CD4-positive, alpha-beta T cell (primary cell): ENCODE results near the gene WWOX. TPM values are rescaled to one million over a fixed set of nuclear protein-coding genes. Genes with fewer than 3 reads are reported as not detected.
"Not testable (repeated sequence)": the region's sequence is repeated elsewhere in the genome, so short reads cannot be mapped to it uniquely, and the experiment has no call there.

Experiments
- ATAC-seq: fragments of 200-7000 bp; cut with Tn5 transposase; one replicate; pipeline ENCODE4 v1.10.0; 2022; ENCODE audit warnings: mild to moderate bottlenecking; ENCODE audit not compliant: poor library complexity
- CTCF ChIA-PET: fragments of 350-600 bp; sonication (Branson Sonifier 250); formaldehyde crosslinking; loops from one replicate; lab custom pipeline; 2021; ENCODE audit warnings: antibody characterized with exemption, inconsistent platforms; lab: Charles Lee
- POLR2A ChIA-PET: fragments of 350-600 bp; sonication (Branson Sonifier 250); formaldehyde crosslinking; loops from one replicate; lab custom pipeline; 2021; ENCODE audit warnings: antibody characterized with exemption, inconsistent platforms; lab: Charles Lee
- DNase-seq, 14 experiments: peaks; one replicate each; pipeline ENCODE4 v3.0.0-alpha.2; 2013 to 2020; ENCODE audit warnings: mixed read lengths in 2 of 14
- H3K27ac ChIP-seq, 2 donors: one replicate each; pipeline versions ENCODE4 v1.5.1 to v1.7.0; 2013; ENCODE audit warnings: low read length in 2 of 2, low read depth in 1 of 2, mild to moderate bottlenecking in 1 of 2
- H3K27me3 ChIP-seq, 2 experiments: 1 replicate in 1 of 2; 2 replicates in 1 of 2; pipeline versions ENCODE4 v1.6.1 to v1.7.0; 2013; ENCODE audit warnings: low read length in 2 of 2, control low read depth in 1 of 2, mild to moderate bottlenecking in 1 of 2, moderate library complexity in 1 of 2; ENCODE audit not compliant: insufficient read depth in 2 of 2, control insufficient read depth in 1 of 2
- H3K36me3 ChIP-seq: one replicate; pipeline ENCODE4 v1.6.1; 2013; ENCODE audit warnings: low read length, control low read depth; ENCODE audit not compliant: insufficient read depth
- H3K4me1 ChIP-seq: one replicate; pipeline ENCODE4 v1.6.1; 2013; ENCODE audit warnings: low read length, control low read depth; ENCODE audit not compliant: insufficient read depth
- H3K4me3 ChIP-seq: one replicate; pipeline ENCODE4 v1.5.1; 2013; ENCODE audit warnings: mild to moderate bottlenecking, low read length, moderate library complexity
- H3K9me3 ChIP-seq, 2 experiments: 1 replicate in 1 of 2; 2 replicates in 1 of 2; pipeline versions ENCODE4 v1.6.1 to v1.7.0; 2013; ENCODE audit warnings: low read length in 2 of 2, mild to moderate bottlenecking in 2 of 2, control low read depth in 1 of 2, moderate library complexity in 1 of 2; ENCODE audit not compliant: control insufficient read depth in 1 of 2, insufficient read depth in 1 of 2
- H3K27ac Mint-ChIP-seq: one replicate; pipeline ENCODE4 v1.8.0; 2020; ENCODE audit warnings: mixed read lengths
- H3K27me3 Mint-ChIP-seq: one replicate; pipeline ENCODE4 v1.8.0; 2021; ENCODE audit warnings: mixed read lengths
- H3K36me3 Mint-ChIP-seq: one replicate; pipeline ENCODE4 v1.8.0; 2021; ENCODE audit warnings: low read depth, mixed read lengths
- H3K4me1 Mint-ChIP-seq: one replicate; pipeline ENCODE4 v1.8.0; 2021; ENCODE audit warnings: low read depth, mixed read lengths
- H3K4me3 Mint-ChIP-seq: one replicate; pipeline ENCODE4 v1.8.0; 2020; ENCODE audit warnings: mild to moderate bottlenecking, mixed read lengths
- H3K9me3 Mint-ChIP-seq: one replicate; pipeline ENCODE4 v1.8.0; 2020; ENCODE audit warnings: mixed read lengths
- CTCF ChIP-seq: fragments of 200-600 bp; IDR thresholded peaks from one replicate; pipeline ENCODE4 v1.8.0; 2022; ENCODE audit warnings: antibody characterized with exemption, mild to moderate bottlenecking
- intact Hi-C, 2 experiments: fragments of 100-400 bp; cut with DNase I in 1 of 2; cut with micrococcal nuclease in 1 of 2; formaldehyde crosslinking; loops; one replicate each; pipeline versions ENCODE4 v1.15.1 to v1.9.0; 2023 to 2025; cut with DNase I, micrococcal nuclease
- total RNA-seq, 174 experiments: library from RNA in 2 of 174; stranded (reverse) in 2 of 174; gene quantifications; one replicate each; pipeline ENCODE4 v1.2.3 and lab custom pipeline; 2021 to 2026

WWOX gene
- total RNA-seq, 2 experiments from 2014 or later = 19.3 to 21.7 TPM

DNA sequence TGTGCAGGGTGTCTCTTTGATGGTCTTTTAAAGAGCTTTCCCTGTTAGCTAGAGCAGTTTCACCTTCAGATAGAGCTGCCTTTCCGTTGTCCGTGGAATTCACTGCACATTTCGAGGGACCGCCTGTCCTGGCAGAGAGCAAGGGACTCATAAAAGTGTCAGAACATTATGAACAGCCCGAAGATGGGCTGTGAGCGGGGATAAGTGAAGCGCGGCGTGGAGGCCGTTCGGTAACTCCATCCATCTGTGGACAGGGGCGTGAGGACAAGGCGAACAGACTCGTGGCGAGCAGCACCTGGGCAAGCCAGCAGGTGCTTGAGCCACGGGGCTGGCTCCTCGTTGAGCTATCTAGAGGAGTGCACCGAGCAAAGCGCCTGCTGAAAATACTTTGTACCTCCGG, 1129.9 kb downstream of the WWOX start:
- no peak for TF ChIP-seq CTCF
- no peaks in the 10 kb centered on the region for H3K27me3 Mint-ChIP-seq

DNA sequence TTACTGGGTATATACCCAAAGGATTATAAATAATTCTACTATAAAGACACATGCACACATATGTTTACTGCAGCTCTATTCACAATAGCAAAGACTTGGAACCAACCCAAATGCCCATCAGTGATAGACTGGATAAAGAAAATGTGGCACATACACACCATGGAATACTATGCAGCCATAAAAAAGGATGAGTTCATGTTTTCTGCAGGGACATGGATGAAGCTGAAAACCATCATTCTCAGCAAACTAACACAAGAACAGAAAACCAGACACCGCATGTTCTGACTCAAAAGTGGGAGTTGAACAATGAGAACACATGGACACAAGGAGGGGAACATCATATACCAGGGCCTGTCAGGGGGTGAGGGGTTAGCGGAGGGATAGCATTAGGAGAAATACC, 1146.2 kb downstream of the WWOX start:
- H3K4me1 ChIP-seq, H3K36me3 Mint-ChIP-seq, H3K27me3 ChIP-seq, H3K9me3 Mint-ChIP-seq, intact Hi-C loops, DNase-seq, H3K4me1 Mint-ChIP-seq, H3K27me3 Mint-ChIP-seq, ATAC-seq, H3K4me3 Mint-ChIP-seq, POLR2A ChIA-PET, H3K36me3 ChIP-seq, H3K9me3 ChIP-seq, H3K27ac ChIP-seq, H3K27ac Mint-ChIP-seq, H3K4me3 ChIP-seq, CTCF ChIA-PET: not testable (repeated sequence)

More for the DNA sequence above, 1129.9 kb downstream of the WWOX start:
- H3K27ac ChIP-seq = no peak overlapping the region
- Mint-ChIP-seq H3K9me3 (no peaks in the 10 kb centered on the region), H3K4me1 (no peaks in the 10 kb centered on the region), H3K27ac (no peak overlapping the region), H3K36me3 (no peaks in the 10 kb centered on the region), H3K4me3 (no peak overlapping the region)
- ATAC-seq (no peak), DNase-seq (no peak)
- no peaks in the 10 kb centered on the region for H3K4me1 ChIP-seq
- intact Hi-C loops = no loop called here
- no peaks in the 10 kb centered on the region for H3K27me3 ChIP-seq
- ChIA-PET POLR2A (no interaction called here), CTCF (no interaction called here)
- no peak overlapping the region for H3K4me3 ChIP-seq
- no peaks in the 10 kb centered on the region for H3K9me3 ChIP-seq
- H3K36me3 ChIP-seq = no peaks in the 10 kb centered on the region

GRCh38 chr16:79247386-79247785, 1147.9 kb downstream of the WWOX start:
- ChIA-PET POLR2A (no interaction called here), CTCF (no interaction called here)
- H3K9me3 ChIP-seq = no peaks in the 10 kb centered on the region
- no peaks in the 10 kb centered on the region for H3K27me3 ChIP-seq
- no peaks in the 10 kb centered on the region for H3K36me3 ChIP-seq
- H3K4me3 ChIP-seq = no peak overlapping the region
- H3K4me1 ChIP-seq = no peaks in the 10 kb centered on the region
- Mint-ChIP-seq H3K36me3 (no peaks in the 10 kb centered on the region), H3K4me3 (no peak overlapping the region), H3K27me3 (no peaks in the 10 kb centered on the region), H3K27ac (no peak overlapping the region), H3K4me1 (no peaks in the 10 kb centered on the region), H3K9me3 (no peaks in the 10 kb centered on the region)
- H3K27ac ChIP-seq = no peak overlapping the region
- intact Hi-C loops = no loop called here
- no peak for DNase-seq
- no peak for TF ChIP-seq CTCF
- ATAC-seq = no peak

DNA sequence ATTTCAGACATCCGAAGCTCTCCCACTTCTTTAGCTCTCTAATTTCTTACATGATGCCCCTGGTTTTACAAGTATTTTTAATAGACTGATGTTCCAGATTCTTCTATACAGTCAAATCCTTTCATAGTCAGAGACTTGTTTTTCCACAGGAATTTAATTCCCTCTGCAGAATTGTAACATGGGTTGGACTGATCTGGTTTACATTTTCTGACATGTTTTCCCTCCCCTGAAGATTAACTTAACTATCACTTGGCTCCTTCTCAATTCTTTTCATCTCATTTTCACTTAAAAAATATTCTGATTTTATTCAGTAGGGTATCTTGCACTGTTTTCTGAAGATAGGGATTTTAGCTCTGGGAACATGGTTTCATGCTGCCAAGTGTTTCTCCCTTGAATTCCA, 1148.9 kb downstream of the WWOX start:
- no peaks in the 10 kb centered on the region for H3K36me3 ChIP-seq
- H3K27ac ChIP-seq = no peak overlapping the region
- no peaks in the 10 kb centered on the region for H3K27me3 Mint-ChIP-seq
- DNase-seq (no peak), ATAC-seq (no peak)
- CTCF ChIA-PET = no interaction called here
- no peaks in the 10 kb centered on the region for H3K27me3 ChIP-seq
- no peaks in the 10 kb centered on the region for H3K9me3 ChIP-seq
- intact Hi-C loops = no loop called here
- H3K36me3 Mint-ChIP-seq = no peaks in the 10 kb centered on the region
- POLR2A ChIA-PET = no interaction called here
- H3K4me3 Mint-ChIP-seq = no peak overlapping the region
- no peak overlapping the region for H3K27ac Mint-ChIP-seq
- H3K9me3 Mint-ChIP-seq = no peaks in the 10 kb centered on the region
- no peak for TF ChIP-seq CTCF
- H3K4me1 Mint-ChIP-seq = no peaks in the 10 kb centered on the region
- H3K4me3 ChIP-seq = no peak overlapping the region
- H3K4me1 ChIP-seq = no peaks in the 10 kb centered on the region
